ENCODE data around the gene PLK3. TPM values are rescaled to one million over a fixed set of nuclear protein-coding genes. Genes with fewer than 3 reads are reported as not detected.

Gene PLK3
- total RNA-seq, 2 donors from 2014 or later = 3.3 to 9.0 TPM

- peaks cover 10% of the 10 kb centered on the region for H3K27me3 Mint-ChIP-seq (ENCODE audit: insufficient read depth)
- Histone ChIP-seq H3K4me1 (ENCODE audit: control insufficient read depth, insufficient read depth, low read length) (peaks cover 5% of the 10 kb centered on the region), H3K27ac (ENCODE audit: low read depth, low read length) (no peak overlapping the region), H3K27me3 (ENCODE audit: control insufficient read depth, insufficient read depth, low read length, poor library complexity, severe bottlenecking) (peaks cover 20% of the 10 kb centered on the region), H3K4me3 (ENCODE audit: low read length) (peak overlapping the region; percentile 66), H3K36me3 (ENCODE audit: control insufficient read depth, insufficient read depth, low read length) (no peaks in the 10 kb centered on the region), H3K9me3 (ENCODE audit: control insufficient read depth, low read length) (no peaks in the 10 kb centered on the region), H3K9ac (ENCODE audit: extremely low read depth, low read length, poor library complexity, severe bottlenecking) (no peak overlapping the region)
- peak; percentile 47 for DNase-seq
- TF ChIP-seq CTCF (conservative IDR thresholded peaks at IDR 0.05) = no peak
- peak overlapping the region; percentile 50 for H3K4me3 Mint-ChIP-seq
- H3K9me3 Mint-ChIP-seq = no peaks in the 10 kb centered on the region
- no peak overlapping the region for H3K27ac Mint-ChIP-seq
- peaks cover 9% of the 10 kb centered on the region for H3K4me1 Mint-ChIP-seq
- peaks cover 9% of the 10 kb centered on the region for H3K36me3 Mint-ChIP-seq (ENCODE audit: low read depth)
- 0 to 36% methylated on average over 1 to 10 of the region's 11 CpGs for WGBS, 2 experiments (ENCODE audit: insufficient coverage in 1 of 2, insufficient read length in 1 of 2)
These were observed 14.6 kb upstream of the PLK3 start for GRCh38 chr1:44785501-44786137.

- Mint-ChIP-seq H3K36me3 (ENCODE audit: low read depth) (peaks cover 6% of the 10 kb centered on the region), H3K27me3 (ENCODE audit: insufficient read depth) (peaks cover 10% of the 10 kb centered on the region), H3K27ac (peak overlapping the region; percentile 50), H3K9me3 (no peaks in the 10 kb centered on the region), H3K4me1 (peaks cover 12% of the 10 kb centered on the region), H3K4me3 (peak overlapping the region; percentile 50)
- WGBS, 2 experiments (ENCODE audit: insufficient coverage in 1 of 2, insufficient read length in 1 of 2) = 12 to 21% methylated on average over 32 to 49 of the region's 49 CpGs
- peak; percentile 95 for DNase-seq
- Histone ChIP-seq H3K27ac (ENCODE audit: low read depth, low read length) (no peak overlapping the region), H3K36me3 (ENCODE audit: control insufficient read depth, insufficient read depth, low read length) (no peaks in the 10 kb centered on the region), H3K9me3 (ENCODE audit: control insufficient read depth, low read length) (no peaks in the 10 kb centered on the region), H3K27me3 (ENCODE audit: control insufficient read depth, insufficient read depth, low read length, poor library complexity, severe bottlenecking) (peaks cover 20% of the 10 kb centered on the region), H3K9ac (ENCODE audit: extremely low read depth, low read length, poor library complexity, severe bottlenecking) (no peak overlapping the region), H3K4me1 (ENCODE audit: control insufficient read depth, insufficient read depth, low read length) (peaks cover 5% of the 10 kb centered on the region), H3K4me3 (ENCODE audit: low read length) (peak overlapping the region; percentile 66)
- TF ChIP-seq CTCF (conservative IDR thresholded peaks at IDR 0.05) = peak; percentile 99
These were observed 13.9 kb upstream of the PLK3 start for GRCh38 chr1:44786138-44786840.

DNA sequence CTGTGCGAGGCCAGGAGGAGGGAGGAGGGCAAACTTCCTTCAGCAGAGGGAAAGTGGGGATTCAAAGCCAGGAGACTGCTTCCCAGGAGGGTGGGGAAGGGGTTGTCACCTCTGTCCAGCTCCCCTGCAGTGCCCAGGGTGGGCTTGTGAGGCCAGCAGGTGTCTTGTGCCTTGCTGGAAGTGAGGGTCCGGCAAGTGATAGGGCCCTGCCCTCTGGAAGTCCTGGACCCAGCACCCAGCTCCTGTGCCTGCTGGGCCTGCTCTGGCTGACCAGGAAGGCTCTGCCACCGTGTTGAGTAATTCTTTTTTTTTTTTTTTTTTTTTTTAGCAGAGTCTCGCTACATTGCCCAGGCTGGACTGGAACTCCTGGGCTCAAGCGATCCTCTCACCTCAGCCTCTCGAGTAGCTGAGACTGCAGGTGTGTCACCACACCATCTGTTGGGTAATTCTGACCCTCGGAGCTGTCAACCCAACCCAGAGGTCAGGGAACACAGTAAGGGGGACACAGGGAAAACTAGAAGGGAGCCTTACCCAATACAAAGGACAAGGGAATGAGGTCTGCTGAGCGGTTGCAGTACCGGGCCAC is 13.2 kb upstream of the PLK3 start:
- WGBS, 2 experiments (ENCODE audit: insufficient coverage in 1 of 2, insufficient read length in 1 of 2) = 85 to 96% methylated on average over 6 to 9 of the region's 9 CpGs
- H3K27me3 Mint-ChIP-seq (ENCODE audit: insufficient read depth) = peaks cover 10% of the 10 kb centered on the region
- H3K9ac ChIP-seq (ENCODE audit: extremely low read depth, low read length, poor library complexity, severe bottlenecking) = no peak overlapping the region
- no peaks in the 10 kb centered on the region for H3K9me3 Mint-ChIP-seq
- peak overlapping the region; percentile 50 for H3K4me3 Mint-ChIP-seq
- no peak overlapping the region for H3K4me3 ChIP-seq (ENCODE audit: low read length)
- DNase-seq = peak; percentile 46
- peaks cover 5% of the 10 kb centered on the region for H3K4me1 ChIP-seq (ENCODE audit: control insufficient read depth, insufficient read depth, low read length)
- H3K27ac Mint-ChIP-seq = peak overlapping the region; percentile 50
- peaks cover 2% of the 10 kb centered on the region for H3K36me3 Mint-ChIP-seq (ENCODE audit: low read depth)
- H3K9me3 ChIP-seq (ENCODE audit: control insufficient read depth, low read length) = no peaks in the 10 kb centered on the region
- H3K27ac ChIP-seq (ENCODE audit: low read depth, low read length) = no peak overlapping the region
- peaks cover 16% of the 10 kb centered on the region for H3K4me1 Mint-ChIP-seq
- peaks cover 20% of the 10 kb centered on the region for H3K27me3 ChIP-seq (ENCODE audit: control insufficient read depth, insufficient read depth, low read length, poor library complexity, severe bottlenecking)
- no peak for TF ChIP-seq CTCF (conservative IDR thresholded peaks at IDR 0.05)
- no peaks in the 10 kb centered on the region for H3K36me3 ChIP-seq (ENCODE audit: control insufficient read depth, insufficient read depth, low read length)
